ENCODE data around the gene NPM1. TPM values are rescaled to one million over a fixed set of nuclear protein-coding genes. Genes with fewer than 3 reads are reported as not detected.
A peak's percentile ranks its signal among the peaks of the same experiment; 100 is the strongest.

NPM1 gene
- total and polyA plus RNA-seq, 12 donors, result 376 to 1,874 (median 682) TPM

DNA sequence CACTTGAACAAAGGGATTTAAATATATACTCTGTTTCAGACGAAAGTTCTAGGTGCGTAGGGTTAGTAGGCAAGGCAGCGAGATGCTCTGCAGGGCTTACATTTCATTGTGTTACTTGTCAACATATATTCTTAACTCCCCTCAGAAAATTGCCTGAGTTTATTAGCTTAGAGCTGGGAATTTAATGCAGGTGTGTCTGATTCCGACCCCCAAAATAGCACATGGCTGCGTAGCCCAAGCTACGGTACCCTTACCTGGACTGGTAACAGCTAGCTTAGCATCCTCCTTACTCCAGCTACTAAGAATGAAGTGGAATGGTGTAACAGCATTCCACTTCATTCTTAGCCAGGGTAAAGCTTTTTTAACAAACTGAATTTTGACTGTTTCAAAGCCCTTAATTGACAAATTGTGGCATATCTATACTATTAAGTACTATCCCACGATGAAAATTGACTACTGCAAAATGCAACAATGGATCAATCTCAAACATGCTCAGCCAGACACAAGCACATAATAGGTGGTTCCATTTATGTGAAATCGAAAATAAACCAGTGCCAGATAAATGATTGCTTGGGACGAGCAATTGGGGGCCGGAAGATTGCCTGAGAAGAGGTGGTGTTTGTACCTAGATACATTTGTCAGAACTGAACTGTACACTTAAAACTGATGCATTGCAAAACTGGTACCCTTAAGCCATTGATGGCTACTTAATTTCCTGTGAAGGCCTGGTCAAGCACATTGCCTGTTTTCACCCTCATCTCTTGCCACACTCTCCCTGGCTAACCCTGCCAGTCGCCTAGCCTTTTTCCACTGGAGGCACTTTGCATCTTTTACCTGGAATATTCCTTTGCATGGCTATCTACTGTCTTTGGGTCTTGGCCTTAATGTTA lies 28.8 kb downstream of the NPM1 start:
- H3K27me3 ChIP-seq, result peaks cover 17% of the 10 kb centered on the region
- H3K9me3 ChIP-seq (replicated peaks in 1 of 3), result no peaks in the 10 kb centered on the region
- peaks cover 18 to 28% of the 10 kb centered on the region in 2 donors for H3K4me1 ChIP-seq (replicated peaks in 1 of 2)
- H3K27ac ChIP-seq, result no peak overlapping the region
- intact Hi-C loops (cut with DNase I), result no loop called here
- peak in 2 of 7 donors; percentile 5 to 23 for DNase-seq
- H3K36me3 ChIP-seq (replicated peaks in 1 of 2), result peaks cover 0 to 16% of the 10 kb centered on the region in 2 donors
- TF ChIP-seq, protein P1, sequence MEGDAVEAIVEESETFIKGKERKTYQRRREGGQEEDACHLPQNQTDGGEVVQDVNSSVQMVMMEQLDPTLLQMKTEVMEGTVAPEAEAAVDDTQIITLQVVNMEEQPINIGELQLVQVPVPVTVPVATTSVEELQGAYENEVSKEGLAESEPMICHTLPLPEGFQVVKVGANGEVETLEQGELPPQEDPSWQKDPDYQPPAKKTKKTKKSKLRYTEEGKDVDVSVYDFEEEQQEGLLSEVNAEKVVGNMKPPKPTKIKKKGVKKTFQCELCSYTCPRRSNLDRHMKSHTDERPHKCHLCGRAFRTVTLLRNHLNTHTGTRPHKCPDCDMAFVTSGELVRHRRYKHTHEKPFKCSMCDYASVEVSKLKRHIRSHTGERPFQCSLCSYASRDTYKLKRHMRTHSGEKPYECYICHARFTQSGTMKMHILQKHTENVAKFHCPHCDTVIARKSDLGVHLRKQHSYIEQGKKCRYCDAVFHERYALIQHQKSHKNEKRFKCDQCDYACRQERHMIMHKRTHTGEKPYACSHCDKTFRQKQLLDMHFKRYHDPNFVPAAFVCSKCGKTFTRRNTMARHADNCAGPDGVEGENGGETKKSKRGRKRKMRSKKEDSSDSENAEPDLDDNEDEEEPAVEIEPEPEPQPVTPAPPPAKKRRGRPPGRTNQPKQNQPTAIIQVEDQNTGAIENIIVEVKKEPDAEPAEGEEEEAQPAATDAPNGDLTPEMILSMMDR (IDR thresholded peaks at IDR 0.05), result no peak
- no peak for TF ChIP-seq POLR2A (IDR thresholded peaks at IDR 0.05)
- H3K4me3 ChIP-seq, result no peak overlapping the region
- WGBS, 4 donors, result 86 to 91% (median 88%) methylated on average over 11 of the region's 11 CpGs

DNA sequence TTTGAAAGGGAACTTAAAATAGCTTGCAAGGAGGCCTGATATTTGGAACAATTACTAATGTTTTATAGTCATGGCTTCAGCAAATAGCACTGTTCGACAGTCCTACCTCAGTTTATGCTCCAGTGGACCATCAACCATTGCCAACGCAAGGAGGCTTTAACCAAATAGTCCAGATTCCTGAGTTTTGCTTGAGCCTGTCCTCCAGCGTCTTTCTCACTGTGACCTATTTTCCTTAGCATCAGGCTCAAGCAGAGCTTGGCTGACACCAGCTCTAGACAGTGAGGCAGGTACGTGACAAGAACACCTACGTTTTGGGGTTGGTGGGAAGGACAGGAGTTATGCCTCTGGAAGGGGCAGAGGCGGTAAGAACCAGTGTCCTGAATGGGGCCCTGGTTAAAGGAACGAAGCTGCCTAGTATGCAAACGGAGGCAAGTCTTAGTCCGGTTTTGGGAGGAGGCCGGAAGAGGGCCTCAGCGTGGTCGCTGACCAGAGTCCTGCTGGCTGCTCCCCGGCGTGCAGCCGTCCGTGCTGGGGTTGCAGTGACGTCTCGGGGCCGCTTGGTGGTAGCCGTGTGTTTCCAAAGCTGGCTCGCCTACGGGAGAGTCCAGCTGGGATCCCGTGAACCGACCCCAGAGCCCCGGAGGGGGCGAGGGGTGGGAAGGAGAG lies 30.8 kb downstream of the NPM1 start:
- TF ChIP-seq, protein P1 (IDR thresholded peaks at IDR 0.05), result peak; percentile 78 to 96 (median 90)
- no peak for TF ChIP-seq POLR2A (IDR thresholded peaks at IDR 0.05)
- DNase-seq, result peak; percentile 71 to 88 (median 80)
- H3K4me1 ChIP-seq (replicated peaks in 1 of 2), result peaks cover 18 to 28% of the 10 kb centered on the region in 2 donors
- H3K27ac ChIP-seq, result no peak overlapping the region
- H3K4me3 ChIP-seq, result peak overlapping the region in 1 of 4 donors; percentile 43
- 13 to 35% (median 23%) methylated on average over 9 to 26 of the region's 26 CpGs for WGBS, 4 donors
- no peaks in the 10 kb centered on the region for H3K9me3 ChIP-seq (replicated peaks in 1 of 3)
- no peaks in the 10 kb centered on the region for H3K36me3 ChIP-seq (replicated peaks in 1 of 2)
- intact Hi-C loops (cut with DNase I), result no loop called here
- peaks cover 18% of the 10 kb centered on the region for H3K27me3 ChIP-seq

DNA sequence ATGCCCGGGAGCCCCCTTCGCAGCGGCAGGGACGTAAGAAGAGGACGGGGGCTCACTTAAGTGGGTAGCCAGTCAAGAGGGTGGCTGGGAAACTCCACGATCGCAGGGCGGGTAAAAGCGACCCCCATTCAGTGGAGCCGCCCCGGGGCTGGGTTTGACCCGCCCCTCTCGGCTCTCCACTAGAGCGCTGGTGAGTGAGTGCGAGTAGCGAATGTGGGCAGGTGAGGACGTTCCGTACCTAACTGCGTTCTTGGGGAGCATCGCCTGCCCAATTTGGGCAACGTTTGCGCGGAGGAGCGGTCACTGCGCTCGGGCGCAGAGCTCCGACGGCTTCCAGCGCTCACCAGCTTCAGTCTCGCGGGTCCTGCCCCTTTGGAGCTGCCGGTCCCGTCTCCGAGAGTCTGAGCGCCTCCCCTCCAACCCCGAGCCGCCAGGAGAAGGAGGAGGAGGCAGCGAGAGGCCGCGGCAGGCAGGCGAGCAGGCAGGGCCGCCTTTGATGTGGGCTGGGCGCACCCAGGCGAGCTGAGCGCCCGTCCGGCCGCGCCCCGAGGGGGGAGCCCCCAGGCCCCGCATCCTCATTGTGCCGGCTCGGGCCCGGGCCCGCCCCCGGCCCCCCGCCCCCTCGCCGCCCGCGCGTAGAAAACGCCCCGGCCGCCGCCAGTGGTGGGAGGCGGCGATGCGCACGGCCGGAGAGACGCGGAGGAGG lies 31.5 kb downstream of the NPM1 start, which contains the start of gene FGF18:
FGF18 (plus strand) TSS at position 666 of the 706 bp plus-strand sequence. CDS start 553 bp downstream, outside the sequence.
- Histone ChIP-seq H3K9me3 (replicated peaks in 1 of 3) (no peaks in the 10 kb centered on the region), H3K27me3 (peaks cover 18% of the 10 kb centered on the region), H3K27ac (no peak within 1 kb of the TSS), H3K36me3 (replicated peaks in 1 of 2) (no peaks in the 10 kb centered on the region), H3K4me3 (peak within 1 kb of the TSS in 1 of 4 donors; percentile 43), H3K4me1 (replicated peaks in 1 of 2) (peaks cover 18 to 28% of the 10 kb centered on the region in 2 donors)
- TF ChIP-seq POLR2A (IDR thresholded peaks at IDR 0.05), result no peak
- TF ChIP-seq, protein P1 (IDR thresholded peaks at IDR 0.05), result peak in 1 of 6 experiments; percentile 27
- peak in 3 of 7 donors; percentile 16 to 52 (median 27) for DNase-seq
- 0 to 1% (median 1%) methylated on average over 23 to 74 of the region's 74 CpGs; no CpG with 5 or more reads in 1 of the 4 donors for WGBS, 4 donors
- intact Hi-C loops (cut with DNase I), result no loop called here
